Neural cell (in vitro differentiated cells): ENCODE results near the gene DKC1. TPM values are rescaled to one million over a fixed set of nuclear protein-coding genes. Genes with fewer than 3 reads are reported as not detected.

ENCODE experiments used
- H2AFZ ChIP-seq: fragments of 200-600, 300-800 bp; sonication (generic), shearing (Covaris generic); 2 replicates; pipeline ENCODE4 v1.6.0; 2014; ENCODE audit warnings: low read depth, mild to moderate bottlenecking, antibody characterized with exemption, low read length, moderate library complexity
- H3F3A ChIP-seq: fragments of 200-600 bp; shearing (Covaris generic); 2 replicates; pipeline ENCODE4 v1.6.1; 2016; ENCODE audit warnings: mild to moderate bottlenecking, moderate library complexity, mixed read lengths, antibody characterized with exemption, low read length; ENCODE audit not compliant: insufficient read depth, poor library complexity, severe bottlenecking
- H3K27ac ChIP-seq: fragments of 200-600, 300-800 bp; sonication (generic), shearing (Covaris generic); 2 replicates; pipeline ENCODE4 v1.5.1; 2014; ENCODE audit warnings: mild to moderate bottlenecking, low read length, moderate library complexity
- H3K27me3 ChIP-seq: fragments of 300-800, 200-600 bp; sonication (generic), shearing (Covaris generic); 2 replicates; pipeline ENCODE4 v1.6.0; 2014; ENCODE audit warnings: mild to moderate bottlenecking, low read depth, low read length, moderate library complexity; ENCODE audit not compliant: insufficient read depth
- H3K36me3 ChIP-seq: fragments of 300-800, 200-600 bp; sonication (generic), shearing (Covaris generic); 2 replicates; pipeline ENCODE4 v1.5.1; 2014; ENCODE audit warnings: mild to moderate bottlenecking, antibody characterized with exemption, low read length, moderate library complexity; ENCODE audit not compliant: insufficient read depth
- H3K4me2 ChIP-seq: fragments of 300-800, 200-600 bp; sonication (generic), shearing (Covaris generic); 2 replicates; pipeline ENCODE4 v1.6.0; 2014; ENCODE audit warnings: mild to moderate bottlenecking, low read length
- H3K4me3 ChIP-seq: fragments of 300-800, 200-600 bp; sonication (generic), shearing (Covaris generic); 2 replicates; pipeline ENCODE4 v1.5.1; 2014; ENCODE audit warnings: mild to moderate bottlenecking, low read length, moderate library complexity
- H3K79me2 ChIP-seq: fragments of 200-600 bp; shearing (Covaris generic); replicated peaks from 2 replicates; pipeline ENCODE4 v1.6.0; 2014; ENCODE audit warnings: mild to moderate bottlenecking, low read length, moderate library complexity; ENCODE audit not compliant: insufficient read depth
- H3K9ac ChIP-seq: fragments of 300-800, 200-600 bp; sonication (generic), shearing (Covaris generic); 2 replicates; pipeline ENCODE4 v1.6.1; 2016; ENCODE audit warnings: mild to moderate bottlenecking, low read length, mixed read lengths
- H3K9me2 ChIP-seq: fragments of 200-600 bp; shearing (Covaris generic); 2 replicates; pipeline ENCODE4 v1.6.1; 2016; ENCODE audit warnings: mild to moderate bottlenecking, low read length, mixed read lengths; ENCODE audit not compliant: insufficient read depth
- H3K9me3 ChIP-seq: fragments of 200-600, 300-800 bp; sonication (generic), shearing (Covaris generic); 2 replicates; pipeline ENCODE4 v1.6.1; 2016; ENCODE audit warnings: mild to moderate bottlenecking, mixed run types, low read length, moderate library complexity, mixed read lengths
- H4K20me1 ChIP-seq: fragments of 200-600 bp; shearing (Covaris generic); 2 replicates; pipeline ENCODE4 v1.6.1; 2016; ENCODE audit warnings: mild to moderate bottlenecking, mixed run types; ENCODE audit not compliant: insufficient read depth
- EP300 ChIP-seq: fragments of 450-650 bp; conservative IDR thresholded peaks from 2 replicates; pipeline ENCODE4 v1.6.1; 2014; ENCODE audit warnings: antibody characterized with exemption, mild to moderate bottlenecking, moderate library complexity; ENCODE audit not compliant: poor library complexity, severe bottlenecking
- EZH2 ChIP-seq: fragments of 200-600, 300-800 bp; shearing (Covaris generic), sonication (generic); IDR thresholded peaks from 2 replicates; pipeline ENCODE4 v1.6.1; 2014; ENCODE audit warnings: antibody characterized with exemption, low read length, borderline replicate concordance, mild to moderate bottlenecking; ENCODE audit not compliant: insufficient read depth, poor library complexity, severe bottlenecking
- MXI1 ChIP-seq: fragments of 450-650 bp; conservative IDR thresholded peaks from 2 replicates; pipeline ENCODE4 v1.6.1; 2014; ENCODE audit warnings: antibody characterized with exemption, mild to moderate bottlenecking; ENCODE audit not compliant: poor library complexity, severe bottlenecking
- RAD21 ChIP-seq: fragments of 450-650 bp; conservative IDR thresholded peaks from 2 replicates; pipeline ENCODE4 v1.6.1; 2014; ENCODE audit warnings: antibody characterized with exemption, mild to moderate bottlenecking, moderate library complexity
- REST ChIP-seq: IDR thresholded peaks from 2 replicates; pipeline ENCODE4 v1.6.1; 2012; ENCODE audit warnings: borderline replicate concordance
- SMC3 ChIP-seq: fragments of 450-650 bp; conservative IDR thresholded peaks from 2 replicates; pipeline ENCODE4 v1.6.1; 2014; ENCODE audit warnings: antibody characterized with exemption, mild to moderate bottlenecking, moderate library complexity; ENCODE audit not compliant: poor library complexity
- polyA plus RNA-seq: library from polyadenylated mRNA; depleted of rRNA; stranded (reverse); fragments of >200 nt; gene quantifications from 2 replicates; pipeline ENCODE4 v1.2.3, GENCODE V29; 2014

DKC1 gene
- polyA plus RNA-seq, 1 donor from 2014 or later, result 32.1 TPM

- no peaks in the 10 kb centered on the region for H3K36me3 ChIP-seq
- H3K4me3 ChIP-seq, result no peak overlapping the region
- no peak overlapping the region for H3K4me2 ChIP-seq
- no peak overlapping the region for H2AFZ ChIP-seq
- H3K79me2 ChIP-seq, result no peaks in the 10 kb centered on the region
- no peaks in the 10 kb centered on the region for H4K20me1 ChIP-seq
- no peaks in the 10 kb centered on the region for H3F3A ChIP-seq
- H3K27ac ChIP-seq, result no peak overlapping the region
- no peak for TF ChIP-seq REST
- no peak for TF ChIP-seq MXI1
- no peak for TF ChIP-seq SMC3
- H3K27me3 ChIP-seq, result peaks cover 37% of the 10 kb centered on the region
- H3K9me3 ChIP-seq, result no peaks in the 10 kb centered on the region
- no peaks in the 10 kb centered on the region for H3K9me2 ChIP-seq
- H3K9ac ChIP-seq, result no peak overlapping the region
Measured at GRCh38 chrX:154751669-154752271, 10.9 kb upstream of the DKC1 start.

GRCh38 chrX:154758696-154759095, 4.0 kb upstream of the DKC1 start:
- H3K27ac ChIP-seq, result no peak overlapping the region
- H3K79me2 ChIP-seq, result no peaks in the 10 kb centered on the region
- no peak overlapping the region for H3K4me3 ChIP-seq
- no peak overlapping the region for H3K9ac ChIP-seq
- no peaks in the 10 kb centered on the region for H3K36me3 ChIP-seq
- H3F3A ChIP-seq, result no peaks in the 10 kb centered on the region
- H3K27me3 ChIP-seq, result no peaks in the 10 kb centered on the region
- TF ChIP-seq EP300 (no peak), REST (no peak), MXI1 (no peak), SMC3 (no peak), EZH2 (no peak), RAD21 (no peak)
- H3K4me2 ChIP-seq, result no peak overlapping the region
- no peaks in the 10 kb centered on the region for H3K9me2 ChIP-seq
- H4K20me1 ChIP-seq, result no peaks in the 10 kb centered on the region
- H3K9me3 ChIP-seq, result no peaks in the 10 kb centered on the region
- no peak overlapping the region for H2AFZ ChIP-seq
